Measurements from ENCODE around the gene CDC16. TPM values are rescaled to one million over a fixed set of nuclear protein-coding genes. Genes with fewer than 3 reads are reported as not detected.

The CDC16 gene
- total and polyA plus RNA-seq, 2 of the 13 experiments (the other 11 are each of a cell fraction or from before 2014, with no cell fraction given) = 24.2 to 60.9 TPM

DNA sequence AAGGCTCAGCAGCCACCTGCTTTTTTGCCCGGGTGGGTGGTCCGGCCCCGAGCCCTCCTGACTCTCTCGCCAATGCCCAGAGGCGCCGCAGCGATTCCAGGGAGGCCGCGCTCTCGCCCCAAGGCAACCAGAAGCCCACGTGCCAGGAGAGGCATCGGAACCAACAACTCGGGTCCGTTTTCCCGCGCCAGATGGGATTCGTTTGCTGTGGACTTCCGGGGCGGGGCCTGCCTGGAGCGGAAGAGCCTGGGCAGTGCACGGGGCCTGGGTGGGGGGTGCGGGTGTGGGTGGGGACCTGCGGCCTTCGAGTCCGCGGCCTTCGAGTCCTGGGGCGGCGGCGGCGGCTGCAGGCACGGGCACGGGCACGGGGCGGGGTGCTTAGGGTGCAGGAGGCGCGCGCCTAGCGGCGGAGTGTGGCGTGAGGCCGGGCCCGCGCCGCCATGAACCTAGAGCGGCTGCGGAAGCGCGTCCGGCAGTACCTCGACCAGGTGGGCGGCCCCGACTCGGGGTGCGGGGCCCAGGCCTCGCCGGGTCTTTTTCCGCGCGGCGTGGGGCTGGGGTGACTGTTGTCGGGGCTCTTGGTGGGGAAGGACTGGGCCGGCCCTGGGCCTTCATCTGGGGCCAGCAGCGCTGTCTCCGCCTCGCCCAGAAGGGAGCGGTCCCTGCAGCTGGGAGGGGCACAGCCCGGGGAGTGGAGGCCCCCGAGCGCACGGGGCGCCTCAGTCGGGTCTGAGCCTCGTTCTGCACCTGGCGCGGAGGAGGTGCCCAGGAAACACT is at the start of gene CDC16 (continued):
- TF ChIP-seq, protein P1, sequence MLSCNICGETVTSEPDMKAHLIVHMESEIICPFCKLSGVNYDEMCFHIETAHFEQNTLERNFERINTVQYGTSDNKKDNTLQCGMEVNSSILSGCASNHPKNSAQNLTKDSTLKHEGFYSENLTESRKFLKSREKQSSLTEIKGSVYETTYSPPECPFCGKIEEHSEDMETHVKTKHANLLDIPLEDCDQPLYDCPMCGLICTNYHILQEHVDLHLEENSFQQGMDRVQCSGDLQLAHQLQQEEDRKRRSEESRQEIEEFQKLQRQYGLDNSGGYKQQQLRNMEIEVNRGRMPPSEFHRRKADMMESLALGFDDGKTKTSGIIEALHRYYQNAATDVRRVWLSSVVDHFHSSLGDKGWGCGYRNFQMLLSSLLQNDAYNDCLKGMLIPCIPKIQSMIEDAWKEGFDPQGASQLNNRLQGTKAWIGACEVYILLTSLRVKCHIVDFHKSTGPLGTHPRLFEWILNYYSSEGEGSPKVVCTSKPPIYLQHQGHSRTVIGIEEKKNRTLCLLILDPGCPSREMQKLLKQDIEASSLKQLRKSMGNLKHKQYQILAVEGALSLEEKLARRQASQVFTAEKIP (CRISPR knock-in tag; IDR thresholded peaks at IDR 0.05; ENCODE audit: borderline replicate concordance) = no peak
- TF ChIP-seq SIX4 (CRISPR knock-in tag; IDR thresholded peaks at IDR 0.05) (0 out of 2 replicates have a peak, but pooled peaks have one; percentile 27), ZMAT5 (CRISPR knock-in tag; IDR thresholded peaks at IDR 0.05; ENCODE audit: borderline replicate concordance, low read depth) (no peak), LCORL (IDR thresholded peaks at IDR 0.05) (no peak), LCORL (CRISPR knock-in tag; IDR thresholded peaks at IDR 0.05) (no peak), SAP130 (CRISPR knock-in tag; IDR thresholded peaks at IDR 0.05; ENCODE audit: low read depth) (peak; percentile 80), HOXA9 (CRISPR knock-in tag; IDR thresholded peaks at IDR 0.05; ENCODE audit: borderline replicate concordance) (peak; percentile 78; the same call in 1 of the 2 replicates), ZBTB44 (CRISPR knock-in tag; IDR thresholded peaks at IDR 0.05) (peak; percentile 85; the same call in 1 of the 2 replicates), ELF3 (CRISPR knock-in tag; IDR thresholded peaks at IDR 0.05) (peak; percentile 73), HMG20B (CRISPR knock-in tag; conservative IDR thresholded peaks at IDR 0.05) (peak; percentile 60), ELK4 (CRISPR knock-in tag; IDR thresholded peaks at IDR 0.05; ENCODE audit: borderline replicate concordance) (peak; percentile 40; the same call in 1 of the 2 replicates), JUN (CRISPR knock-in tag; IDR thresholded peaks at IDR 0.05) (no peak), TSC22D2 (CRISPR knock-in tag; IDR thresholded peaks at IDR 0.05; ENCODE audit: borderline replicate concordance) (peak; percentile 93; the same call in 1 of the 2 replicates), ZZZ3 (CRISPR knock-in tag; IDR thresholded peaks at IDR 0.05; ENCODE audit: borderline replicate concordance) (peak; percentile 47; the same call in 1 of the 2 replicates), ZFP1 (CRISPR knock-in tag; IDR thresholded peaks at IDR 0.05) (no peak), MAFK (conservative IDR thresholded peaks at IDR 0.05 in 1 of 2, IDR thresholded peaks at IDR 0.05 in 1 of 2; ENCODE audit: low read length in 2 of 2) (no peak), PREB (CRISPR knock-in tag; IDR thresholded peaks at IDR 0.05) (peak; percentile 29; the same call in 1 of the 2 replicates), ZNF768 (CRISPR knock-in tag; IDR thresholded peaks at IDR 0.05) (peak; percentile 64; the same call in 1 of the 2 replicates), KLF11 (CRISPR knock-in tag; IDR thresholded peaks at IDR 0.05) (peak; percentile 93), ZFP37 (CRISPR knock-in tag; IDR thresholded peaks at IDR 0.05; ENCODE audit: borderline replicate concordance) (0 out of 2 replicates have a peak, but pooled peaks have one; percentile 38)
- TF ChIP-seq, protein P2, sequence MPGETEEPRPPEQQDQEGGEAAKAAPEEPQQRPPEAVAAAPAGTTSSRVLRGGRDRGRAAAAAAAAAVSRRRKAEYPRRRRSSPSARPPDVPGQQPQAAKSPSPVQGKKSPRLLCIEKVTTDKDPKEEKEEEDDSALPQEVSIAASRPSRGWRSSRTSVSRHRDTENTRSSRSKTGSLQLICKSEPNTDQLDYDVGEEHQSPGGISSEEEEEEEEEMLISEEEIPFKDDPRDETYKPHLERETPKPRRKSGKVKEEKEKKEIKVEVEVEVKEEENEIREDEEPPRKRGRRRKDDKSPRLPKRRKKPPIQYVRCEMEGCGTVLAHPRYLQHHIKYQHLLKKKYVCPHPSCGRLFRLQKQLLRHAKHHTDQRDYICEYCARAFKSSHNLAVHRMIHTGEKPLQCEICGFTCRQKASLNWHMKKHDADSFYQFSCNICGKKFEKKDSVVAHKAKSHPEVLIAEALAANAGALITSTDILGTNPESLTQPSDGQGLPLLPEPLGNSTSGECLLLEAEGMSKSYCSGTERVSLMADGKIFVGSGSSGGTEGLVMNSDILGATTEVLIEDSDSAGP (CRISPR knock-in tag; IDR thresholded peaks at IDR 0.05; ENCODE audit: borderline replicate concordance) = peak; percentile 67; the same call in 1 of the 2 replicates
